GM12874 (cell line): ENCODE results near the gene OR10V1.

Experiments used
- CTCF ChIP-seq: IDR thresholded peaks from 2 replicates; pipeline ENCODE4 v1.5.1; 2011; ENCODE audit warnings: low read depth, mild to moderate bottlenecking, control low read depth, low read length, moderate library complexity; ENCODE audit not compliant: insufficient read depth

The OR10V1 gene

GRCh38 chr11:59666969-59667368, 46.7 kb downstream of the OR10V1 start:
- TF ChIP-seq CTCF = no peak
